ENCODE data around the gene KIFC3. TPM values are rescaled to one million over a fixed set of nuclear protein-coding genes. Genes with fewer than 3 reads are reported as not detected.
"Not testable (repeated sequence)": the region's sequence is repeated elsewhere in the genome, so short reads cannot be mapped to it uniquely, and the experiment has no call there.

KIFC3 gene
- total RNA-seq, 1 experiment from 2014 or later = 64.6 TPM

DNA sequence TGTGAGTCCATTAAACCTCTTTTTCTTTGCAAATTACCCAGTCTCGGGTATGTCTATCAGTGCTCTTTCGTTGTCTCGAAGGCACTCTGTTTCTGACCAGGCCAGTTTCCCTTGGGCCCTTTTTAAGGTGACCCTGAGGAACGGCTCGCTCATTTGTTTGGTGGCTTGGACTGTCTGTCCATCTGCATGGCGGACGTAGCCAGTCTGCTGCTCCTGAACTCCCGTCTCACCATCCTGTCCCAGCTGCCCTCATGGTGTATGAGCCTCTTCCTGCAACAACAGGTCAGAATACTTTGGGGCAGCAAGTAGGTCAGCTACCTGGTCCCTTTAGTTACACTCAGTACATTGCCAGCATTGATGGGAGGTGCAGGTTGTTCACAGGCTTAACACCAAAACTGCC lies 88.7 kb downstream of the KIFC3 start:
- no TSS peak for BruUV-seq (replicated peaks)
- Mint-ChIP-seq H3K36me3 (ENCODE audit: insufficient read depth, unreplicated experiment) (no peaks in the 10 kb centered on the region), H3K4me3 (ENCODE audit: low read depth, unreplicated experiment) (no peak overlapping the region), H3K9me3 (ENCODE audit: low read depth, unreplicated experiment) (no peaks in the 10 kb centered on the region), H3K4me1 (ENCODE audit: low read depth, unreplicated experiment) (no peaks in the 10 kb centered on the region), H3K27me3 (ENCODE audit: unreplicated experiment) (peaks cover 94% of the 10 kb centered on the region), H3K27ac (ENCODE audit: unreplicated experiment) (no peak overlapping the region)
- TF ChIP-seq, protein P1, sequence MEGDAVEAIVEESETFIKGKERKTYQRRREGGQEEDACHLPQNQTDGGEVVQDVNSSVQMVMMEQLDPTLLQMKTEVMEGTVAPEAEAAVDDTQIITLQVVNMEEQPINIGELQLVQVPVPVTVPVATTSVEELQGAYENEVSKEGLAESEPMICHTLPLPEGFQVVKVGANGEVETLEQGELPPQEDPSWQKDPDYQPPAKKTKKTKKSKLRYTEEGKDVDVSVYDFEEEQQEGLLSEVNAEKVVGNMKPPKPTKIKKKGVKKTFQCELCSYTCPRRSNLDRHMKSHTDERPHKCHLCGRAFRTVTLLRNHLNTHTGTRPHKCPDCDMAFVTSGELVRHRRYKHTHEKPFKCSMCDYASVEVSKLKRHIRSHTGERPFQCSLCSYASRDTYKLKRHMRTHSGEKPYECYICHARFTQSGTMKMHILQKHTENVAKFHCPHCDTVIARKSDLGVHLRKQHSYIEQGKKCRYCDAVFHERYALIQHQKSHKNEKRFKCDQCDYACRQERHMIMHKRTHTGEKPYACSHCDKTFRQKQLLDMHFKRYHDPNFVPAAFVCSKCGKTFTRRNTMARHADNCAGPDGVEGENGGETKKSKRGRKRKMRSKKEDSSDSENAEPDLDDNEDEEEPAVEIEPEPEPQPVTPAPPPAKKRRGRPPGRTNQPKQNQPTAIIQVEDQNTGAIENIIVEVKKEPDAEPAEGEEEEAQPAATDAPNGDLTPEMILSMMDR (IDR thresholded peaks at IDR 0.05; ENCODE audit: unreplicated experiment) = no peak
- CTCF ChIA-PET = no interaction called here
- DNase-seq = no peak
- intact Hi-C loops (cut with micrococcal nuclease; ENCODE audit: unreplicated experiment) = no loop called here

DNA sequence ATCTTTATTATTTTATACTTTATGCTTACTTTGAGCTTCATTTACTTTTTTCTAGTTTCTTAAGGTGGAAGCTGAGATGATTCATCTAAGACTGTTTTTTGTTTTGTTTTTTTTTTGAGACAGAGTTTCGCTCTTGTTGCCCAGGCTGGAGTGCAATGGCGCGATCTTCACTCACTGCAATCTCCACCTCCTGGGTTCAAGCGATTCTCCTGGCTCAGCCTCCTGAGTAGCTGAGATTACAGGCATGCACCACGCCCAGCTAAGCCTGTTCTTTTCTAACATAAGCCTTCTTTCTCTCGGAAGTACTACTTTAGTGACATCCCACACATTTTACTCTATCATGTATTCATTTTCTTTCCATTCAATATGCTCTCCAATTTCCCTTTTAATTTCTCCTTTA lies 89.7 kb downstream of the KIFC3 start:
- peaks cover 96% of the 10 kb centered on the region for H3K27me3 Mint-ChIP-seq (ENCODE audit: unreplicated experiment)
- H3K4me3 Mint-ChIP-seq (ENCODE audit: low read depth, unreplicated experiment); intact Hi-C loops (cut with micrococcal nuclease; ENCODE audit: unreplicated experiment); H3K36me3 Mint-ChIP-seq (ENCODE audit: insufficient read depth, unreplicated experiment); DNase-seq; H3K27ac Mint-ChIP-seq (ENCODE audit: unreplicated experiment); BruUV-seq (replicated peaks); H3K9me3 Mint-ChIP-seq (ENCODE audit: low read depth, unreplicated experiment); H3K4me1 Mint-ChIP-seq (ENCODE audit: low read depth, unreplicated experiment): not testable (repeated sequence)
- CTCF ChIA-PET = interaction anchor here (0.7 kb wide), 1 partner anchor 23 kb away, joined by 4 read pairs; no protein-coding TSS in a partner anchor

DNA sequence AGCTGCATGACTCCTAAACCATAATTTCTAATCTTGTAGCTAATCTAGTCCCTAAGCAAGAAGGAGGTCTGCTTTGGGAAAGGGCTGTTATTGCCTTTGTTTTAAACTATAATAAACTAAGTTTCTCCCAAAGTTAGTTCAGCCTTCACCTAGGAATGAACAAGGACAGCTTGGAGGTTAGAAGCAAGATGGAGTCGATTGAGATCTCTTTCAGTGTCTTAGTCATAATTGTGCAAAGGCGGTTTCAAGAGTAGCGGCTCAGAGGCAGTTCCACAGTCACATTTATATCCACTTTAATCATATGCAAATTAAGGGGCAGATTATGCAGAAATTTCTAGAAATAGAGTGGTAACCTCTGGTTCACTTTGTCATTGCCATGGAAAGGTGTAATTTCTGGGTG lies 90.3 kb downstream of the KIFC3 start:
- H3K27me3 Mint-ChIP-seq (ENCODE audit: unreplicated experiment) = peaks cover 97% of the 10 kb centered on the region
- intact Hi-C loops (cut with micrococcal nuclease; ENCODE audit: unreplicated experiment) = no loop called here
- no peak overlapping the region for H3K4me3 Mint-ChIP-seq (ENCODE audit: low read depth, unreplicated experiment)
- H3K36me3 Mint-ChIP-seq (ENCODE audit: insufficient read depth, unreplicated experiment) = no peaks in the 10 kb centered on the region
- no TSS peak for BruUV-seq (replicated peaks)
- TF ChIP-seq, protein P1 (IDR thresholded peaks at IDR 0.05; ENCODE audit: unreplicated experiment) = no peak
- H3K4me1 Mint-ChIP-seq (ENCODE audit: low read depth, unreplicated experiment) = no peaks in the 10 kb centered on the region
- CTCF ChIA-PET = interaction anchor here (0.7 kb wide), 1 partner anchor 23 kb away, joined by 4 read pairs; no protein-coding TSS in a partner anchor
- H3K27ac Mint-ChIP-seq (ENCODE audit: unreplicated experiment) = no peak overlapping the region
- H3K9me3 Mint-ChIP-seq (ENCODE audit: low read depth, unreplicated experiment) = no peaks in the 10 kb centered on the region
- no peak for DNase-seq

DNA sequence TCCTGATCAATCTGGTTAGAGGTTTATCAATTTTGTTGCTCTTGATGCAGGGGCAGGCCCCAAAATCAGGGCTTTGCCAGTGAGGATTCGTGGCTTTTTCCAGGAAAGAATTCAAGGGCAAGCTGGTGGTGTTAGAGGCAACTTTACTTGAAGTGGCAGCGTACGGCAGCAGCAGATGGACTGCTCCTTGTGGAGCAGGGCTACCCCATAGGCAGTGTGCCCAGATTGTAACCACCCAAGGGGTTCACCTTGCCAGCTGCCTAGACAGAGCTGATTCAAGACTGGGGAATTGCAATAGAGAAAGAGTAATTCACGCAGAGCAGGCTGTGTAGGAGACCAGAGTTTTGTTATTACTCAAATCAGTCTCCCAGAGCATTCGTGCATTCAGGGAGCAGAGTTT lies 90.9 kb downstream of the KIFC3 start:
- no peak overlapping the region for H3K27ac Mint-ChIP-seq (ENCODE audit: unreplicated experiment)
- intact Hi-C loops (cut with micrococcal nuclease; ENCODE audit: unreplicated experiment) = no loop called here
- CTCF ChIA-PET = no interaction called here

DNA sequence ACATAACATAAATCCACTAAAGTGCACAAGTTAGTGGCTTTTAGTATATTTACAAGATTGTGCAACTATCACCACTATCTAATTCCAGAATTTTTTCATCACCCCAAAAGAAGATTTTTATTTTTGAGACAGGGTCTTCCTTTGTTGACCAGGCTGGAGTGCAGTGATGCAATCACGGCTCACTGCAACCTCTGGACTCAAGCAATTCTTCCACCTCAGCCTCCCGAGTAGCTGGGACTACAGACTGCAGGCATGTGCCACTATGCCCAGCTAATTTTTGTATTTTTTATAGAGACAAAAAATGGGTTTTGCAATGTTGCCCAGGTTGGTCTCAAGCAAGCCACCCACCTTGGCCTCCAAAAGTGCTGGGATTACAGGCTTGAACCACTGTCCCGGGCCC lies 92.6 kb downstream of the KIFC3 start:
- Mint-ChIP-seq H3K36me3 (ENCODE audit: insufficient read depth, unreplicated experiment) (no peaks in the 10 kb centered on the region), H3K27me3 (ENCODE audit: unreplicated experiment) (peaks cover 97% of the 10 kb centered on the region), H3K4me1 (ENCODE audit: low read depth, unreplicated experiment) (peaks cover under 1% of the 10 kb centered on the region), H3K9me3 (ENCODE audit: low read depth, unreplicated experiment) (no peaks in the 10 kb centered on the region), H3K4me3 (ENCODE audit: low read depth, unreplicated experiment) (no peak overlapping the region), H3K27ac (ENCODE audit: unreplicated experiment) (no peak overlapping the region)
- BruUV-seq (replicated peaks) = no TSS peak
- no peak for DNase-seq
- CTCF ChIA-PET = interaction anchor here (0.6 kb wide), 1 partner anchor 28 kb away, joined by 8 read pairs; no protein-coding TSS in a partner anchor
- intact Hi-C loops (cut with micrococcal nuclease; ENCODE audit: unreplicated experiment) = no loop called here
- TF ChIP-seq, protein P1 (IDR thresholded peaks at IDR 0.05; ENCODE audit: unreplicated experiment) = no peak

More for the DNA sequence above, 90.9 kb downstream of the KIFC3 start:
- no peak for DNase-seq
- Mint-ChIP-seq H3K9me3 (ENCODE audit: low read depth, unreplicated experiment) (no peaks in the 10 kb centered on the region), H3K4me1 (ENCODE audit: low read depth, unreplicated experiment) (no peaks in the 10 kb centered on the region), H3K4me3 (ENCODE audit: low read depth, unreplicated experiment) (no peak overlapping the region), H3K27me3 (ENCODE audit: unreplicated experiment) (peaks cover 97% of the 10 kb centered on the region), H3K36me3 (ENCODE audit: insufficient read depth, unreplicated experiment) (no peaks in the 10 kb centered on the region)
- no TSS peak for BruUV-seq (replicated peaks)
- TF ChIP-seq, protein P1 (IDR thresholded peaks at IDR 0.05; ENCODE audit: unreplicated experiment) = no peak

Small RNA genes within 50 kb of the gene (microRNA-seq; reads per million reads assigned to microRNA genes)
- not detected for gene MIR6772

Other genes starting within 250 kb of the KIFC3 start
- 269 and 278 TPM in 2 replicates for gene ADGRG1, start 173.9 kb downstream of the KIFC3 start, total RNA-seq (2022)
- gene ADGRG3, start 134.2 kb downstream of the KIFC3 start, total RNA-seq (2022) = not detected in 2 replicates
- not detected in 2 replicates for gene DRC7, start 107.7 kb downstream of the KIFC3 start, total RNA-seq (2022)
- 26.3 and 28.6 TPM in 2 replicates for gene KATNB1, start 66.7 kb downstream of the KIFC3 start, total RNA-seq (2022)
- 0.19 TPM in 1 of 2 replicates, not detected in the other for gene CNGB1, start 168.6 kb upstream of the KIFC3 start, total RNA-seq (2022)
- gene ZNF319, start 198.2 kb upstream of the KIFC3 start, total RNA-seq (2022) = 10.0 and 10.2 TPM in 2 replicates
- 59.3 and 67.0 TPM in 2 replicates for gene USB1, start 198.9 kb upstream of the KIFC3 start, total RNA-seq (2022)
- 81.4 and 93.7 TPM in 2 replicates for gene MMP15, start 223.3 kb upstream of the KIFC3 start, total RNA-seq (2022)

Data from Calu3 (cell line).